GM23338 (cell line): ENCODE results near the gene KRTAP20-1. TPM values are rescaled to one million over a fixed set of nuclear protein-coding genes. Genes with fewer than 3 reads are reported as not detected.

Experiments
- ATAC-seq: fragments of 200-7000 bp; cut with Tn5 transposase; 3 replicates; pipeline ENCODE4 v1.9.1; 2020
- DNase-seq: peaks from one replicate; pipeline ENCODE4 v3.0.0-alpha.2; 2015; ENCODE audit warnings: low spot score
- H2AFZ ChIP-seq: fragments of 200-600 bp; sonication (generic); 2 replicates; pipeline ENCODE4 v1.8.0; 2016; ENCODE audit warnings: antibody characterized with exemption, mild to moderate bottlenecking, moderate library complexity
- H3F3A ChIP-seq: fragments of 200-600 bp; sonication (generic); replicated peaks from 2 replicates; pipeline ENCODE4 v1.8.0; 2017; ENCODE audit warnings: antibody characterized with exemption, mixed run types, low read depth
- H3K27ac ChIP-seq: fragments of 200-600 bp; sonication (generic); 2 replicates; pipeline ENCODE4 v1.6.1; 2016; ENCODE audit warnings: low read depth
- H3K27me3 ChIP-seq: fragments of 200-600 bp; sonication (generic); 2 replicates; pipeline ENCODE4 v1.8.0; 2016; ENCODE audit warnings: mild to moderate bottlenecking, mixed run types, moderate library complexity; ENCODE audit not compliant: insufficient read depth
- H3K36me3 ChIP-seq: fragments of 200-600 bp; sonication (generic); 2 replicates; pipeline ENCODE4 v1.8.0; 2016; ENCODE audit warnings: mild to moderate bottlenecking; ENCODE audit not compliant: insufficient read depth
- H3K4me1 ChIP-seq: fragments of 200-600 bp; sonication (generic); 2 replicates; pipeline ENCODE4 v1.8.0; 2016; ENCODE audit warnings: mild to moderate bottlenecking, moderate library complexity; ENCODE audit not compliant: insufficient read depth
- H3K4me2 ChIP-seq: fragments of 200-600 bp; sonication (generic); 2 replicates; pipeline ENCODE4 v1.7.1; 2017; ENCODE audit warnings: mixed run types
- H3K4me3 ChIP-seq: fragments of 200-600 bp; sonication (generic); 2 replicates; pipeline ENCODE4 v1.6.1; 2016; ENCODE audit warnings: mixed run types
- H3K79me2 ChIP-seq: fragments of 200-600 bp; sonication (generic); replicated peaks from 2 replicates; pipeline ENCODE4 v1.8.0; 2017; ENCODE audit warnings: mild to moderate bottlenecking; ENCODE audit not compliant: insufficient read depth
- H3K9me2 ChIP-seq: fragments of 200-600 bp; sonication (generic); 2 replicates; pipeline ENCODE4 v1.8.0; 2017; ENCODE audit not compliant: insufficient read depth
- H4K20me1 ChIP-seq: fragments of 200-600 bp; sonication (generic); replicated peaks from 2 replicates; pipeline ENCODE4 v1.8.0; 2017; ENCODE audit warnings: mild to moderate bottlenecking; ENCODE audit not compliant: insufficient read depth
- H3K27ac Mint-ChIP-seq: 2 replicates; pipeline ENCODE4 v1.8.0; 2020; ENCODE audit warnings: inconsistent platforms, mild to moderate bottlenecking, moderate library complexity, mixed read lengths
- H3K27me3 Mint-ChIP-seq: 3 replicates; pipeline ENCODE4 v1.8.0; 2022; ENCODE audit warnings: low read depth, mild to moderate bottlenecking, moderate library complexity, mixed read lengths, inconsistent platforms; ENCODE audit not compliant: insufficient read depth, poor library complexity
- H3K36me3 Mint-ChIP-seq: 3 replicates; pipeline ENCODE4 v1.8.0; 2021; ENCODE audit warnings: low read depth, mild to moderate bottlenecking, inconsistent platforms, moderate library complexity, mixed read lengths
- H3K4me1 Mint-ChIP-seq: 3 replicates; pipeline ENCODE4 v1.8.0; 2020; ENCODE audit warnings: mild to moderate bottlenecking, inconsistent platforms, mixed read lengths
- H3K4me3 Mint-ChIP-seq: 3 replicates; pipeline ENCODE4 v1.8.0; 2021; ENCODE audit warnings: moderate library complexity, mild to moderate bottlenecking, inconsistent platforms, mixed read lengths
- H3K9me3 Mint-ChIP-seq: 3 replicates; pipeline ENCODE4 v1.8.0; 2020; ENCODE audit warnings: moderate library complexity, mild to moderate bottlenecking, inconsistent platforms, mixed read lengths
- CREB1 ChIP-seq: fragments of 250-450 bp; sonication (Bioruptor Pico); IDR thresholded peaks from 2 replicates; pipeline ENCODE4 v1.5.0; 2020; ENCODE audit warnings: low read depth, mild to moderate bottlenecking, moderate library complexity
- EZH2 ChIP-seq: fragments of 200-600 bp; sonication (generic); IDR thresholded peaks from one replicate; pipeline ENCODE4 v1.8.0; 2017; ENCODE audit warnings: antibody characterized with exemption, mild to moderate bottlenecking, low read depth; ENCODE audit not compliant: unreplicated experiment
- NANOG ChIP-seq: IDR thresholded peaks from 2 replicates; pipeline ENCODE4 v1.6.1; 2016; ENCODE audit warnings: antibody characterized with exemption, borderline replicate concordance
- POLR2AphosphoS5 ChIP-seq: IDR thresholded peaks from 2 replicates; pipeline ENCODE4 v1.6.1; 2016; ENCODE audit warnings: antibody characterized with exemption, low read depth
- ZNF114 ChIP-seq: fragments of 250-450 bp; sonication (Bioruptor Pico); IDR thresholded peaks from 2 replicates; pipeline ENCODE4 v1.5.0; 2020; ENCODE audit warnings: mild to moderate bottlenecking, moderate library complexity
- ZNF331 ChIP-seq: fragments of 250-450 bp; sonication (Bioruptor Pico); IDR thresholded peaks from 2 replicates; pipeline ENCODE4 v1.5.0; 2020; ENCODE audit warnings: low read depth, mild to moderate bottlenecking, moderate library complexity
- polyA plus RNA-seq: library from polyadenylated mRNA; unstranded; fragments of >200 nt; fragmentation: Nextera tagmentation; extraction: Ambion mirVana; gene quantifications from 2 replicates; pipeline ENCODE4 v1.2.1, GENCODE V29; 2016
- total RNA-seq: library from RNA; depleted of rRNA; stranded (reverse); fragments of >200 nt; shearing (Covaris generic); gene quantifications from 2 replicates; pipeline ENCODE4 v1.2.3, GENCODE V29; 2014
- TF ChIP-seq, protein P1 (sequence below): IDR thresholded peaks from 2 replicates; pipeline ENCODE4 v1.6.1; 2016; ENCODE audit warnings: antibody characterized with exemption
- TF ChIP-seq, protein P2 (sequence below): fragments of 250-450 bp; sonication (Bioruptor Pico); IDR thresholded peaks from 2 replicates; pipeline ENCODE4 v1.5.0; 2020; ENCODE audit warnings: mild to moderate bottlenecking, moderate library complexity
- TF ChIP-seq, protein P3 (sequence below): IDR thresholded peaks from one replicate; pipeline ENCODE4 v1.6.1; 2018; ENCODE audit warnings: antibody characterized with exemption; ENCODE audit not compliant: unreplicated experiment

KRTAP20-1 gene
- total and polyA plus RNA-seq, 2 experiments from 2014 or later, result not detected

DNA sequence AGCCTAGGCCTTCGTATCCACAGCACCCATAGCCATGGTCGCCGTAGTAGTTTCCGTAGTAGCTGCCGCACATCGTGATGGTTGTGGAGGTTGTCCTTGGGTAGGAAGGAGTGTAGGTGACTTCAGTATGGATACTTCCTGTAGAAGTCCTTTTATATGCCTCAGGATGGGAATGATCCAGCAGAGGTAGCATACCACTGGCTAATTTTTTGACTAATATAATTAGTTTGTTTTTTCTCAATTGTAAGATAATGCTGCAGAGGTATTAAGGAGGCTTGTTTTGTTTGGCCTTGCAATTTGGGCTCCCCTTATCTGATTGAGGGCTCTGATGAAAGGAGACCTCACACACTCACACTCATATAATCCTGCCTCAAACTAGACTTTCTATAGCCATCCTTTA is 17.4 kb upstream of the KRTAP20-1 start, which contains the start of gene KRTAP6-2:
Gene KRTAP6-2 (minus strand): TSS at position 101 of the 400 bp plus-strand sequence. CDS start 28 bp downstream, at position 73.
- no peaks in the 10 kb centered on the region for H3K36me3 ChIP-seq
- no peaks in the 10 kb centered on the region for H3K4me1 ChIP-seq
- no peaks in the 10 kb centered on the region for H3K27me3 Mint-ChIP-seq
- no peak for ATAC-seq
- no peak for DNase-seq
- no peaks in the 10 kb centered on the region for H3K9me2 ChIP-seq
- no peaks in the 10 kb centered on the region for H3K9me3 Mint-ChIP-seq
- no peaks in the 10 kb centered on the region for H3K27me3 ChIP-seq
- no peak within 1 kb of the TSS for H3K27ac Mint-ChIP-seq
- H3K4me1 Mint-ChIP-seq, result no peaks in the 10 kb centered on the region
- H4K20me1 ChIP-seq, result no peaks in the 10 kb centered on the region
- no peak within 1 kb of the TSS for H3K4me2 ChIP-seq
- H3K27ac ChIP-seq, result no peak within 1 kb of the TSS
- no peak within 1 kb of the TSS for H3K4me3 ChIP-seq
- H3K79me2 ChIP-seq, result no peaks in the 10 kb centered on the region
- no peak within 1 kb of the TSS for H3K4me3 Mint-ChIP-seq
- no peaks in the 10 kb centered on the region for H3F3A ChIP-seq
- TF ChIP-seq POLR2AphosphoS5 (no peak), EZH2 (no peak), ZNF331 (CRISPR knock-in tag) (no peak), NANOG (no peak), ZNF114 (CRISPR knock-in tag) (no peak), CREB1 (CRISPR knock-in tag) (no peak)
- TF ChIP-seq, protein P1, sequence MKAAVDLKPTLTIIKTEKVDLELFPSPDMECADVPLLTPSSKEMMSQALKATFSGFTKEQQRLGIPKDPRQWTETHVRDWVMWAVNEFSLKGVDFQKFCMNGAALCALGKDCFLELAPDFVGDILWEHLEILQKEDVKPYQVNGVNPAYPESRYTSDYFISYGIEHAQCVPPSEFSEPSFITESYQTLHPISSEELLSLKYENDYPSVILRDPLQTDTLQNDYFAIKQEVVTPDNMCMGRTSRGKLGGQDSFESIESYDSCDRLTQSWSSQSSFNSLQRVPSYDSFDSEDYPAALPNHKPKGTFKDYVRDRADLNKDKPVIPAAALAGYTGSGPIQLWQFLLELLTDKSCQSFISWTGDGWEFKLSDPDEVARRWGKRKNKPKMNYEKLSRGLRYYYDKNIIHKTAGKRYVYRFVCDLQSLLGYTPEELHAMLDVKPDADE, result no peak
- TF ChIP-seq, protein P2, sequence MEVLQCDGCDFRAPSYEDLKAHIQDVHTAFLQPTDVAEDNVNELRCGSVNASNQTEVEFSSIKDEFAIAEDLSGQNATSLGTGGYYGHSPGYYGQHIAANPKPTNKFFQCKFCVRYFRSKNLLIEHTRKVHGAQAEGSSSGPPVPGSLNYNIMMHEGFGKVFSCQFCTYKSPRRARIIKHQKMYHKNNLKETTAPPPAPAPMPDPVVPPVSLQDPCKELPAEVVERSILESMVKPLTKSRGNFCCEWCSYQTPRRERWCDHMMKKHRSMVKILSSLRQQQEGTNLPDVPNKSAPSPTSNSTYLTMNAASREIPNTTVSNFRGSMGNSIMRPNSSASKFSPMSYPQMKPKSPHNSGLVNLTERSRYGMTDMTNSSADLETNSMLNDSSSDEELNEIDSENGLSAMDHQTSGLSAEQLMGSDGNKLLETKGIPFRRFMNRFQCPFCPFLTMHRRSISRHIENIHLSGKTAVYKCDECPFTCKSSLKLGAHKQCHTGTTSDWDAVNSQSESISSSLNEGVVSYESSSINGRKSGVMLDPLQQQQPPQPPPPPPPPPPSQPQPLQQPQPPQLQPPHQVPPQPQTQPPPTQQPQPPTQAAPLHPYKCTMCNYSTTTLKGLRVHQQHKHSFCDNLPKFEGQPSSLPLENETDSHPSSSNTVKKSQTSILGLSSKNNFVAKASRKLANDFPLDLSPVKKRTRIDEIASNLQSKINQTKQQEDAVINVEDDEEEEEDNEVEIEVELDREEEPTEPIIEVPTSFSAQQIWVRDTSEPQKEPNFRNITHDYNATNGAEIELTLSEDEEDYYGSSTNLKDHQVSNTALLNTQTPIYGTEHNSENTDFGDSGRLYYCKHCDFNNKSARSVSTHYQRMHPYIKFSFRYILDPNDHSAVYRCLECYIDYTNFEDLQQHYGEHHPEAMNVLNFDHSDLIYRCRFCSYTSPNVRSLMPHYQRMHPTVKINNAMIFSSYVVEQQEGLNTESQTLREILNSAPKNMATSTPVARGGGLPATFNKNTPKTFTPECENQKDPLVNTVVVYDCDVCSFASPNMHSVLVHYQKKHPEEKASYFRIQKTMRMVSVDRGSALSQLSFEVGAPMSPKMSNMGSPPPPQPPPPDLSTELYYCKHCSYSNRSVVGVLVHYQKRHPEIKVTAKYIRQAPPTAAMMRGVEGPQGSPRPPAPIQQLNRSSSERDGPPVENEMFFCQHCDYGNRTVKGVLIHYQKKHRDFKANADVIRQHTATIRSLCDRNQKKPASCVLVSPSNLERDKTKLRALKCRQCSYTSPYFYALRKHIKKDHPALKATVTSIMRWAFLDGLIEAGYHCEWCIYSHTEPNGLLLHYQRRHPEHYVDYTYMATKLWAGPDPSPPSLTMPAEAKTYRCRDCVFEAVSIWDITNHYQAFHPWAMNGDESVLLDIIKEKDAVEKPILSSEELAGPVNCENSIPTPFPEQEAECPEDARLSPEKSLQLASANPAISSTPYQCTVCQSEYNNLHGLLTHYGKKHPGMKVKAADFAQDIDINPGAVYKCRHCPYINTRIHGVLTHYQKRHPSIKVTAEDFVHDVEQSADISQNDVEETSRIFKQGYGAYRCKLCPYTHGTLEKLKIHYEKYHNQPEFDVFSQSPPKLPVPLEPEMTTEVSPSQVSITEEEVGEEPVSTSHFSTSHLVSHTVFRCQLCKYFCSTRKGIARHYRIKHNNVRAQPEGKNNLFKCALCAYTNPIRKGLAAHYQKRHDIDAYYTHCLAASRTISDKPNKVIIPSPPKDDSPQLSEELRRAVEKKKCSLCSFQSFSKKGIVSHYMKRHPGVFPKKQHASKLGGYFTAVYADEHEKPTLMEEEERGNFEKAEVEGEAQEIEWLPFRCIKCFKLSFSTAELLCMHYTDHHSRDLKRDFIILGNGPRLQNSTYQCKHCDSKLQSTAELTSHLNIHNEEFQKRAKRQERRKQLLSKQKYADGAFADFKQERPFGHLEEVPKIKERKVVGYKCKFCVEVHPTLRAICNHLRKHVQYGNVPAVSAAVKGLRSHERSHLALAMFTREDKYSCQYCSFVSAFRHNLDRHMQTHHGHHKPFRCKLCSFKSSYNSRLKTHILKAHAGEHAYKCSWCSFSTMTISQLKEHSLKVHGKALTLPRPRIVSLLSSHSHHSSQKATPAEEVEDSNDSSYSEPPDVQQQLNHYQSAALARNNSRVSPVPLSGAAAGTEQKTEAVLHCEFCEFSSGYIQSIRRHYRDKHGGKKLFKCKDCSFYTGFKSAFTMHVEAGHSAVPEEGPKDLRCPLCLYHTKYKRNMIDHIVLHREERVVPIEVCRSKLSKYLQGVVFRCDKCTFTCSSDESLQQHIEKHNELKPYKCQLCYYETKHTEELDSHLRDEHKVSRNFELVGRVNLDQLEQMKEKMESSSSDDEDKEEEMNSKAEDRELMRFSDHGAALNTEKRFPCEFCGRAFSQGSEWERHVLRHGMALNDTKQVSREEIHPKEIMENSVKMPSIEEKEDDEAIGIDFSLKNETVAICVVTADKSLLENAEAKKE (CRISPR knock-in tag), result no peak
- TF ChIP-seq, protein P3, sequence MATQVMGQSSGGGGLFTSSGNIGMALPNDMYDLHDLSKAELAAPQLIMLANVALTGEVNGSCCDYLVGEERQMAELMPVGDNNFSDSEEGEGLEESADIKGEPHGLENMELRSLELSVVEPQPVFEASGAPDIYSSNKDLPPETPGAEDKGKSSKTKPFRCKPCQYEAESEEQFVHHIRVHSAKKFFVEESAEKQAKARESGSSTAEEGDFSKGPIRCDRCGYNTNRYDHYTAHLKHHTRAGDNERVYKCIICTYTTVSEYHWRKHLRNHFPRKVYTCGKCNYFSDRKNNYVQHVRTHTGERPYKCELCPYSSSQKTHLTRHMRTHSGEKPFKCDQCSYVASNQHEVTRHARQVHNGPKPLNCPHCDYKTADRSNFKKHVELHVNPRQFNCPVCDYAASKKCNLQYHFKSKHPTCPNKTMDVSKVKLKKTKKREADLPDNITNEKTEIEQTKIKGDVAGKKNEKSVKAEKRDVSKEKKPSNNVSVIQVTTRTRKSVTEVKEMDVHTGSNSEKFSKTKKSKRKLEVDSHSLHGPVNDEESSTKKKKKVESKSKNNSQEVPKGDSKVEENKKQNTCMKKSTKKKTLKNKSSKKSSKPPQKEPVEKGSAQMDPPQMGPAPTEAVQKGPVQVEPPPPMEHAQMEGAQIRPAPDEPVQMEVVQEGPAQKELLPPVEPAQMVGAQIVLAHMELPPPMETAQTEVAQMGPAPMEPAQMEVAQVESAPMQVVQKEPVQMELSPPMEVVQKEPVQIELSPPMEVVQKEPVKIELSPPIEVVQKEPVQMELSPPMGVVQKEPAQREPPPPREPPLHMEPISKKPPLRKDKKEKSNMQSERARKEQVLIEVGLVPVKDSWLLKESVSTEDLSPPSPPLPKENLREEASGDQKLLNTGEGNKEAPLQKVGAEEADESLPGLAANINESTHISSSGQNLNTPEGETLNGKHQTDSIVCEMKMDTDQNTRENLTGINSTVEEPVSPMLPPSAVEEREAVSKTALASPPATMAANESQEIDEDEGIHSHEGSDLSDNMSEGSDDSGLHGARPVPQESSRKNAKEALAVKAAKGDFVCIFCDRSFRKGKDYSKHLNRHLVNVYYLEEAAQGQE, result no peak
- H3K36me3 Mint-ChIP-seq, result no peaks in the 10 kb centered on the region
- no peak within 1 kb of the TSS for H2AFZ ChIP-seq
